Nephron (organoid): Measurements from ENCODE around the gene ISG15.
A peak's percentile ranks its signal among the peaks of the same experiment; 100 is the strongest.
"Not testable (repeated sequence)": the region's sequence is repeated elsewhere in the genome, so short reads cannot be mapped to it uniquely, and the experiment has no call there.

Experiments used
- H3K27ac Mint-ChIP-seq, 3 experiments: 2 replicates each; pipeline ENCODE4 v1.8.0; 2020; ENCODE audit warnings: mixed read lengths in 3 of 3, mild to moderate bottlenecking in 2 of 3, moderate library complexity in 1 of 3
- H3K27me3 Mint-ChIP-seq: 2 replicates; pipeline ENCODE4 v1.8.0; 2021; ENCODE audit warnings: low read depth, mild to moderate bottlenecking, moderate library complexity, mixed read lengths
- H3K36me3 Mint-ChIP-seq: 2 replicates; pipeline ENCODE4 v1.8.0; 2020; ENCODE audit warnings: low read depth, mixed read lengths
- H3K4me1 Mint-ChIP-seq: 2 replicates; pipeline ENCODE4 v1.8.0; 2020; ENCODE audit warnings: mixed read lengths
- H3K4me3 Mint-ChIP-seq, 3 experiments: 2 replicates each; pipeline ENCODE4 v1.8.0; 2020; ENCODE audit warnings: mild to moderate bottlenecking in 3 of 3, mixed read lengths in 3 of 3, moderate library complexity in 2 of 3
- H3K9me3 Mint-ChIP-seq: 2 replicates; pipeline ENCODE4 v1.8.0; 2020; ENCODE audit warnings: mixed read lengths
- CTCF ChIP-seq, 3 experiments: fragments of 200-600 bp; sonication (generic); IDR thresholded peaks; one replicate each; pipeline ENCODE4 v1.5.0; 2021; ENCODE audit warnings: antibody characterized with exemption in 3 of 3; ENCODE audit not compliant: unreplicated experiment in 3 of 3

Gene ISG15

GRCh38 chr1:1054971-1055370 lies 41.7 kb downstream of the ISG15 start:
- no peak overlapping the region for H3K27ac Mint-ChIP-seq
- H3K4me1 Mint-ChIP-seq = no peaks in the 10 kb centered on the region
- H3K36me3 Mint-ChIP-seq = peaks cover 25% of the 10 kb centered on the region
- no peak overlapping the region for H3K4me3 Mint-ChIP-seq
- TF ChIP-seq CTCF (IDR thresholded peaks at IDR 0.05; ENCODE audit: unreplicated experiment in 3 of 3) = no peak
- H3K9me3 Mint-ChIP-seq = no peaks in the 10 kb centered on the region
- H3K27me3 Mint-ChIP-seq = peaks cover 35% of the 10 kb centered on the region

- Mint-ChIP-seq H3K4me3 (no peak overlapping the region), H3K27me3 (peaks cover 47% of the 10 kb centered on the region), H3K36me3 (peaks cover 22% of the 10 kb centered on the region), H3K27ac (no peak overlapping the region), H3K4me1 (no peaks in the 10 kb centered on the region), H3K9me3 (no peaks in the 10 kb centered on the region)
- no peak for TF ChIP-seq CTCF (IDR thresholded peaks at IDR 0.05; ENCODE audit: unreplicated experiment in 3 of 3)
Measured at GRCh38 chr1:1055841-1056736, 42.8 kb downstream of the ISG15 start.

GRCh38 chr1:1057769-1058087 lies 44.4 kb downstream of the ISG15 start:
- peak overlapping the region; percentile 43 to 79 (median 50) for H3K4me3 Mint-ChIP-seq
- not testable (repeated sequence) for H3K27ac Mint-ChIP-seq, H3K4me1 Mint-ChIP-seq, H3K9me3 Mint-ChIP-seq
- H3K36me3 Mint-ChIP-seq = peaks cover 14% of the 10 kb centered on the region
- H3K27me3 Mint-ChIP-seq = peaks cover 61% of the 10 kb centered on the region

- TF ChIP-seq CTCF (IDR thresholded peaks at IDR 0.05; ENCODE audit: unreplicated experiment in 3 of 3) = no peak
- H3K36me3 Mint-ChIP-seq = peaks cover 9% of the 10 kb centered on the region
- H3K4me1 Mint-ChIP-seq = no peaks in the 10 kb centered on the region
- no peaks in the 10 kb centered on the region for H3K9me3 Mint-ChIP-seq
- H3K4me3 Mint-ChIP-seq = peak overlapping the region; percentile 71 to 82 (median 79)
- no peak overlapping the region for H3K27ac Mint-ChIP-seq
- peaks cover 67% of the 10 kb centered on the region for H3K27me3 Mint-ChIP-seq
Measured at GRCh38 chr1:1058088-1058905, 45.0 kb downstream of the ISG15 start.

GRCh38 chr1:1058921-1059493 lies 45.7 kb downstream of the ISG15 start:
- Mint-ChIP-seq H3K27me3 (peaks cover 71% of the 10 kb centered on the region), H3K9me3 (no peaks in the 10 kb centered on the region), H3K4me3 (peak overlapping the region; percentile 61 to 82 (median 79)), H3K36me3 (peaks cover 9% of the 10 kb centered on the region), H3K4me1 (no peaks in the 10 kb centered on the region), H3K27ac (no peak overlapping the region)
- TF ChIP-seq CTCF (IDR thresholded peaks at IDR 0.05; ENCODE audit: unreplicated experiment in 3 of 3) = peak; percentile 22 to 60 (median 41)
